A673 (cell line): ENCODE data around the gene PPCS. TPM values are rescaled to one million over a fixed set of nuclear protein-coding genes. Genes with fewer than 3 reads are reported as not detected.
A peak's percentile ranks its signal among the peaks of the same experiment; 100 is the strongest.

ENCODE experiments used
- BruUV-seq: library from RNA; stranded (reverse); fragments of 400-500 nt; replicated peaks from 2 replicates; lab custom pipeline; 2021; lab: Mats Ljungman, UMichigan
- CTCF ChIA-PET: fragments of 300-600 bp; sonication (Branson Sonifier 250); formaldehyde crosslinking; loops from one replicate; lab custom pipeline; 2022; ENCODE audit warnings: antibody characterized with exemption; lab: Charles Lee
- POLR2A ChIA-PET: fragments of 300-600 bp; sonication (Branson Sonifier 250); formaldehyde crosslinking; loops from one replicate; lab custom pipeline; 2022; ENCODE audit warnings: antibody characterized with exemption; ENCODE audit not compliant: low non-redundant PET; lab: Charles Lee
- DNase-seq: peaks from one replicate; pipeline ENCODE4 v3.0.0-alpha.2; 2015; ENCODE audit warnings: low spot score
- H3K27ac ChIP-seq: fragments of 200-600 bp; sonication (generic); 2 replicates; pipeline ENCODE4 v1.5.1; 2016; ENCODE audit warnings: mixed run types, low read depth, mild to moderate bottlenecking, mixed read lengths, antibody characterized with exemption, low read length; ENCODE audit not compliant: poor library complexity, severe bottlenecking
- H3K27me3 ChIP-seq: fragments of 200-600 bp; sonication (generic); replicated peaks from 2 replicates; pipeline ENCODE4 v1.6.1; 2017; ENCODE audit warnings: mixed run types, low read depth, mild to moderate bottlenecking, mixed read lengths, antibody characterized with exemption, low read length; ENCODE audit not compliant: insufficient read depth, poor library complexity
- H3K36me3 ChIP-seq: fragments of 200-600 bp; sonication (generic); 2 replicates; pipeline ENCODE4 v1.6.1; 2016; ENCODE audit warnings: mixed run types, mild to moderate bottlenecking, mixed read lengths, antibody characterized with exemption, low read length; ENCODE audit not compliant: insufficient read depth, poor library complexity, severe bottlenecking
- H3K4me1 ChIP-seq: fragments of 200-600 bp; sonication (generic); 2 replicates; pipeline ENCODE4 v1.6.1; 2017; ENCODE audit warnings: mixed run types, mild to moderate bottlenecking, mixed read lengths, antibody characterized with exemption, low read length; ENCODE audit not compliant: insufficient read depth, poor library complexity, severe bottlenecking
- H3K4me3 ChIP-seq: fragments of 200-600 bp; sonication (generic); 2 replicates; pipeline ENCODE4 v1.5.1; 2016; ENCODE audit warnings: low read depth, mixed run types, mild to moderate bottlenecking, mixed read lengths, low read length; ENCODE audit not compliant: poor library complexity, severe bottlenecking
- H3K9me3 ChIP-seq: fragments of 200-600 bp; sonication (generic); 2 replicates; pipeline ENCODE4 v1.6.1; 2016; ENCODE audit warnings: mixed run types, low read depth, mild to moderate bottlenecking, mixed read lengths, antibody characterized with exemption, low read length; ENCODE audit not compliant: poor library complexity, severe bottlenecking
- CTCF ChIP-seq: fragments of 300-800, 200-600 bp; sonication (generic); conservative IDR thresholded peaks from 2 replicates; pipeline ENCODE4 v1.5.1; 2017; ENCODE audit warnings: low read depth, mild to moderate bottlenecking, antibody characterized with exemption, low read length, moderate library complexity, mixed read lengths
- EZH2 ChIP-seq: fragments of 200-600 bp; sonication (generic); IDR thresholded peaks from 2 replicates; pipeline ENCODE4 v1.6.1; 2017; ENCODE audit warnings: borderline replicate concordance, low read depth, mild to moderate bottlenecking, mixed read lengths, antibody characterized with exemption, low read length; ENCODE audit not compliant: poor library complexity, severe bottlenecking
- intact Hi-C: fragments of 100-400 bp; cut with micrococcal nuclease; formaldehyde crosslinking; loops from one replicate; pipeline ENCODE4 v1.10.0; 2022; ENCODE audit not compliant: unreplicated experiment
- total RNA-seq: library from RNA; stranded (reverse); gene quantifications from 2 replicates; pipeline ENCODE4 v1.2.3, GENCODE V29; 2021

Gene PPCS
- total RNA-seq, 1 experiment from 2014 or later, result 35.7 TPM

- no peaks in the 10 kb centered on the region for H3K27me3 ChIP-seq
- no peak for DNase-seq
- H3K36me3 ChIP-seq, result no peaks in the 10 kb centered on the region
- ChIA-PET CTCF (no interaction called here), POLR2A (no interaction called here)
- no TSS peak for BruUV-seq
- H3K9me3 ChIP-seq, result no peaks in the 10 kb centered on the region
- intact Hi-C loops, result no loop called here
- H3K27ac ChIP-seq, result no peak overlapping the region
- H3K4me1 ChIP-seq, result no peaks in the 10 kb centered on the region
- no peak for TF ChIP-seq CTCF
- H3K4me3 ChIP-seq, result no peak overlapping the region
Observed at GRCh38 chr1:42477775-42478174, 21.4 kb downstream of the PPCS start.

- Histone ChIP-seq H3K9me3 (no peaks in the 10 kb centered on the region), H3K4me3 (no peak overlapping the region), H3K4me1 (no peaks in the 10 kb centered on the region), H3K27me3 (no peaks in the 10 kb centered on the region), H3K27ac (no peak overlapping the region), H3K36me3 (no peaks in the 10 kb centered on the region)
- DNase-seq, result peak; percentile 52
- ChIA-PET POLR2A (no interaction called here), CTCF (interaction anchor here (0.6 kb wide), 2 partner anchors 25 to 250 kb away, joined by 4 to 9 read pairs; no protein-coding TSS in a partner anchor)
- intact Hi-C loops, result no loop called here
- no TSS peak for BruUV-seq
- TF ChIP-seq CTCF, result peak; percentile 32; the same call in 1 of the 2 replicates
- no peak for TF ChIP-seq EZH2
Observed at GRCh38 chr1:42479621-42480020, 23.3 kb downstream of the PPCS start.

- intact Hi-C loops, result no loop called here
- no peak for DNase-seq
- ChIA-PET CTCF (no interaction called here), POLR2A (no interaction called here)
- H3K27ac ChIP-seq, result no peak overlapping the region
- no peaks in the 10 kb centered on the region for H3K27me3 ChIP-seq
- no peaks in the 10 kb centered on the region for H3K9me3 ChIP-seq
- H3K4me3 ChIP-seq, result no peak overlapping the region
- H3K4me1 ChIP-seq, result no peaks in the 10 kb centered on the region
- no peaks in the 10 kb centered on the region for H3K36me3 ChIP-seq
- TF ChIP-seq CTCF (no peak), EZH2 (no peak)
- BruUV-seq, result no TSS peak
Observed at GRCh38 chr1:42480921-42481320, 24.6 kb downstream of the PPCS start.
